Right lobe of liver (tissue), 6 donors: ENCODE measurements around the gene ANKH. TPM values are rescaled to one million over a fixed set of nuclear protein-coding genes. Genes with fewer than 3 reads are reported as not detected.

ENCODE experiments used
- ATAC-seq, 4 donors: fragments of 200-7000 bp; cut with Tn5 transposase; one replicate each; pipeline ENCODE4 v1.9.1; 2020; ENCODE audit warnings: mild to moderate bottlenecking in 4 of 4, moderate library complexity in 4 of 4
- DNase-seq, 3 donors: peaks; one replicate each; pipeline ENCODE4 v3.0.0-alpha.2; 2020
- H3K27ac ChIP-seq, 3 donors: fragments of 200-600 bp; one replicate each; pipeline ENCODE4 v1.8.0; 2022
- H3K27me3 ChIP-seq, 2 donors: fragments of 200-600 bp; one replicate each; pipeline ENCODE4 v1.8.0; 2022
- H3K36me3 ChIP-seq, 4 donors: fragments of 200-600 bp; sonication (generic) in 1 of 4; one replicate each; pipeline versions ENCODE4 v1.5.1 to v1.8.0; 2017 to 2022; ENCODE audit warnings: control low read depth in 1 of 4
- H3K4me1 ChIP-seq, 4 donors: fragments of 200-600 bp; sonication (generic) in 1 of 4; one replicate each; pipeline versions ENCODE4 v1.5.1 to v1.8.0; 2017 to 2022; ENCODE audit warnings: control low read depth in 1 of 4
- H3K4me3 ChIP-seq, 3 donors: fragments of 200-600 bp; one replicate each; pipeline ENCODE4 v1.8.0; 2022
- H3K9me3 ChIP-seq, 4 donors: fragments of 200-600 bp; sonication (generic) in 1 of 4; one replicate each; pipeline versions ENCODE4 v1.5.1 to v1.8.0; 2017 to 2022; ENCODE audit warnings: control low read depth in 1 of 4
- CTCF ChIP-seq, 4 donors: fragments of 200-600 bp in 3 of 4; fragments of 450-650 bp in 1 of 4; IDR thresholded peaks; one replicate each; pipeline versions ENCODE4 v1.5.1 to v1.8.0; 2016 to 2022; ENCODE audit warnings: antibody characterized with exemption in 4 of 4, mild to moderate bottlenecking in 2 of 4
- POLR2A ChIP-seq: fragments of 450-650 bp; IDR thresholded peaks from one replicate; pipeline ENCODE4 v1.6.1; 2017; ENCODE audit warnings: antibody characterized with exemption, mild to moderate bottlenecking
- WGBS: methylation state at CpG from one replicate; pipeline ENCODE4 v1.1.6; 2018; ENCODE audit warnings: low coverage, low lambda C conversion rate; ENCODE audit not compliant: insufficient coverage; ENCODE audit errors: missing lambda C conversion rate; 5-methylcytosine and 5-hydroxymethylcytosine counted together
- intact Hi-C, 2 donors: fragments of 100-400 bp; cut with DNase I; formaldehyde crosslinking; loops; one replicate each; pipeline versions ENCODE4 v1.11.2 to v1.14.1; 2022
- total RNA-seq, 6 experiments: library from RNA; depleted of rRNA in 2 of 6; stranded (reverse); fragments of >200 nt in 2 of 6; fragmentation: NEBNext Ultra II Directional in 3 of 6; extraction: Animal tissue kit (Norgen Biotek cat#: 25700) in 3 of 6; gene quantifications; one replicate each; pipeline versions ENCODE4 v1.1.0 to v1.2.4, GENCODE V29; 2016 to 2023
- donor health status: DM: no; HTN: yes; CAD: no.
- donor health status: DM: no; HTN: no; CAD: no.
- donor health status: DM: no; HTN: no; CAD: no.
- donor health status: DM: no; HTN: yes; CAD: no.
- donor health status: DM: no; HTN: yes; CAD: no.

ANKH gene
- total RNA-seq, 6 experiments from 2014 or later: 38.5 to 121 (median 61.9) TPM

- intact Hi-C loops: no loop called here
- H3K27ac ChIP-seq: no peak overlapping the region
- no peaks in the 10 kb centered on the region for H3K27me3 ChIP-seq
- ATAC-seq: no peak
- no peak overlapping the region for H3K4me3 ChIP-seq
- no peaks in the 10 kb centered on the region for H3K36me3 ChIP-seq
- DNase-seq: no peak
- 100% methylated on average over 1 of the region's 1 CpG for WGBS
- no peaks in the 10 kb centered on the region for H3K9me3 ChIP-seq
- peaks cover 0 to 16% (median 5%) of the 10 kb centered on the region in 4 donors for H3K4me1 ChIP-seq
- TF ChIP-seq CTCF (IDR thresholded peaks at IDR 0.05) (no peak), POLR2A (no peak)
Measured at GRCh38 chr5:14859150-14859549, 12.4 kb downstream of the ANKH start.

- no peak for TF ChIP-seq CTCF (IDR thresholded peaks at IDR 0.05)
- TF ChIP-seq POLR2A: no peak
- Histone ChIP-seq H3K36me3 (no peaks in the 10 kb centered on the region), H3K4me1 (peaks cover 0 to 4% (median 0%) of the 10 kb centered on the region in 4 donors), H3K4me3 (no peak overlapping the region), H3K9me3 (no peaks in the 10 kb centered on the region), H3K27me3 (no peaks in the 10 kb centered on the region), H3K27ac (no peak overlapping the region)
- intact Hi-C loops: no loop called here
- DNase-seq: no peak
- WGBS: 94% methylated on average over 1 of the region's 1 CpG
- ATAC-seq: no peak
Measured at GRCh38 chr5:14855366-14855765, 16.2 kb downstream of the ANKH start.

DNA sequence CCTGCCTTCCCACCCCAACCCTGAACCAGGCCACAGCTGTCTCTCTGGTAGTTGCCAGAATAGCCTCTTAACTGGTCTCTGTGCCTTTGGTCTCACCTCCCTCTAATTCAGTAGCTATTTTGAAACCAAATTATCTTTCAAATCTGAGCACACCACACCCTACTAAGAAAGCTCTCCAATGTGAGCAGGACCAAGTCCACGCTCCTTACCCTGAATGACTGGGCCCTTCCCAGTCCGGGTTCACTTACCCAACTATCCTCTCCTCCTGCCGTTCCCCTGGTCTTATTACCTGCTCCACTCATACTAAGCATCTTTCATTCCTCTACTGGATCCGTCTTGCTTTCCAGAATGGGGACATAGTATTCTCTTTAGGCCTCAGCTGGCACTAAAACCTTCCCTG lies 16.8 kb downstream of the ANKH start:
- no peak for TF ChIP-seq POLR2A
- TF ChIP-seq CTCF (IDR thresholded peaks at IDR 0.05): no peak
- no peak overlapping the region for H3K27ac ChIP-seq
- H3K27me3 ChIP-seq: no peaks in the 10 kb centered on the region
- ATAC-seq (no peak), DNase-seq (no peak)
- H3K4me3 ChIP-seq: no peak overlapping the region
- H3K36me3 ChIP-seq: no peaks in the 10 kb centered on the region
- intact Hi-C loops: no loop called here
- 96% methylated on average over 4 of the region's 4 CpGs for WGBS
- no peaks in the 10 kb centered on the region for H3K9me3 ChIP-seq
- peaks cover 0 to 4% (median 0%) of the 10 kb centered on the region in 4 donors for H3K4me1 ChIP-seq

GRCh38 chr5:14853685-14854084 lies 17.9 kb downstream of the ANKH start:
- H3K27ac ChIP-seq: no peak overlapping the region
- no peak for DNase-seq

DNA sequence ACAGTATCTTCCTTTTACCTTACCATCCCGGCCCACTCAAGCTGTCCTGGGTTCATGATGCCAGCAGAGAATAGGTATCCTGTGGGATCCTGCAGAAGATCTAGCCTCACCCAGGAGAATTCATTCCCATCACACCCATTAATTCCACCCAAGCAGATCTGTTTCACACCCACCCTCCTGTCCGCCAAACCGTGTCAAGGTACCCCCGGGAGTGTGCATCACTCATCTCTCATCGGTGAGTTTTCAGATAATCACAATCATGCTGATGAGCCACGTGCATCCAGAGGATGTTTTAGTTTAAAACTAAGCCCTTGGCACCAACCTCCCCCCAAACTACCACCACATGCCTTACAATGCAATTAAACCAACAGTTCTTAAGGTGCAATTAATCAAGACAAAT lies 18.8 kb downstream of the ANKH start:
- H3K4me1 ChIP-seq: peaks cover 0 to 4% (median 0%) of the 10 kb centered on the region in 4 donors
- H3K36me3 ChIP-seq: no peaks in the 10 kb centered on the region
- no peaks in the 10 kb centered on the region for H3K9me3 ChIP-seq
- H3K27ac ChIP-seq: no peak overlapping the region
- WGBS: 82% methylated on average over 5 of the region's 6 CpGs
- H3K4me3 ChIP-seq: no peak overlapping the region
- no peaks in the 10 kb centered on the region for H3K27me3 ChIP-seq
- DNase-seq (no peak), ATAC-seq (no peak)
- intact Hi-C loops: no loop called here
- no peak for TF ChIP-seq POLR2A

More at GRCh38 chr5:14853685-14854084, 17.9 kb downstream of the ANKH start:
- H3K27me3 ChIP-seq: no peaks in the 10 kb centered on the region
- intact Hi-C loops: no loop called here
- H3K9me3 ChIP-seq: no peaks in the 10 kb centered on the region
- TF ChIP-seq POLR2A: no peak
- ATAC-seq: peak in 3 of 4 donors; percentile 26 to 68 (median 47)
- H3K4me1 ChIP-seq: peaks cover 0 to 4% (median 0%) of the 10 kb centered on the region in 4 donors
- WGBS: 88% methylated on average over 4 of the region's 4 CpGs
- no peak overlapping the region for H3K4me3 ChIP-seq
- H3K36me3 ChIP-seq: no peaks in the 10 kb centered on the region

DNA sequence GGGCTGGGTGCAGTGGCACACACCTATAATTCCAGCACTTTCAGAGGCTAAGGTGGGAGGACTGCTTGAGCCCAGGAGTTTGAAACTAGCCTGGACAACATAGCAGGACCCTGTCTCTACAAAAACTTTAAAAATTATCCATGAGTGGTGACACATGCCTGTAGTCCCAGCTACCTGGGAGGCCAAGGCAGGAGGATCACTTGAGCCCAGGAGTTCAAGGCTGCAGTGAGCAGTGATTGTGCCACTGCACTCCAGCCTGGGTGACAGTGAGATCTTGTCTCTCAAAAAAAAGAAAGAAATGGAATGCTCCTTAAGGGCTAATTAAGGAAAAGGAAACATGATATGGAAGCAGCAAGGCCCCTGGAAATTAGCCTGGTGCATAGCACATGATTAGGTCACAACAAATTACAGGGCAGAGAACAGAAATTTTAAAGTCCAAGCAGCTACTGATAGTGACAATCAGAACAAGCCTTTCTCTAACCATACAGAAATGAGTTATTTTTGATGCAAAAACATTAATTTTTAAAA lies 19.5 kb downstream of the ANKH start:
- no peak for TF ChIP-seq POLR2A
- TF ChIP-seq CTCF (IDR thresholded peaks at IDR 0.05): no peak
- Histone ChIP-seq H3K4me3 (no peak overlapping the region), H3K27me3 (no peaks in the 10 kb centered on the region), H3K36me3 (no peaks in the 10 kb centered on the region), H3K27ac (no peak overlapping the region), H3K9me3 (no peaks in the 10 kb centered on the region), H3K4me1 (peaks cover 0 to 4% (median 0%) of the 10 kb centered on the region in 4 donors)
- DNase-seq (no peak), ATAC-seq (no peak)
- intact Hi-C loops: no loop called here
